ENCODE results near the gene JAKMIP2. TPM values are rescaled to one million over a fixed set of nuclear protein-coding genes. Genes with fewer than 3 reads are reported as not detected.
A peak's percentile ranks its signal among the peaks of the same experiment; 100 is the strongest.
"Not testable (repeated sequence)": the region's sequence is repeated elsewhere in the genome, so short reads cannot be mapped to it uniquely, and the experiment has no call there.

JAKMIP2 gene
- total RNA-seq, 6 experiments from 2014 or later, result 0.07 to 0.56 (median 0.31) TPM

GRCh38 chr5:147558826-147559225, 223.7 kb downstream of the JAKMIP2 start:
- Histone ChIP-seq H3K27ac (no peak overlapping the region), H3K4me1 (no peaks in the 10 kb centered on the region), H3K36me3 (no peaks in the 10 kb centered on the region), H3K9me3 (no peaks in the 10 kb centered on the region), H3K4me3 (no peak overlapping the region), H3K27me3 (no peaks in the 10 kb centered on the region)
- no peak for TF ChIP-seq POLR2A (IDR thresholded peaks at IDR 0.05)
- TF ChIP-seq CTCF (IDR thresholded peaks at IDR 0.05), result peak; percentile 30 to 43 (median 37)
- 29% methylated on average over 2 of the region's 2 CpGs for WGBS (ENCODE audit: insufficient coverage, low coverage, low lambda C conversion rate, missing lambda C conversion rate)
- ATAC-seq, result peak; percentile 61 to 83 (median 74)
- peak in 1 of 3 donors; percentile 27 for DNase-seq
- intact Hi-C loops (cut with DNase I), result no loop called here

- no peak for ATAC-seq
- 65% methylated on average over 8 of the region's 8 CpGs for WGBS (ENCODE audit: insufficient coverage, low coverage, low lambda C conversion rate, missing lambda C conversion rate)
- no peak overlapping the region for H3K4me3 ChIP-seq
- H3K36me3 ChIP-seq, result no peaks in the 10 kb centered on the region
- no peaks in the 10 kb centered on the region for H3K4me1 ChIP-seq
- intact Hi-C loops (cut with DNase I), result no loop called here
- H3K9me3 ChIP-seq, result no peaks in the 10 kb centered on the region
- TF ChIP-seq CTCF (IDR thresholded peaks at IDR 0.05), result no peak
- TF ChIP-seq POLR2A (IDR thresholded peaks at IDR 0.05), result no peak
- no peak for DNase-seq
- H3K27me3 ChIP-seq, result no peaks in the 10 kb centered on the region
- no peak overlapping the region for H3K27ac ChIP-seq
Measured at GRCh38 chr5:147557876-147558745, 224.4 kb downstream of the JAKMIP2 start.

GRCh38 chr5:147555176-147555575, 227.4 kb downstream of the JAKMIP2 start:
- Histone ChIP-seq H3K27ac (no peak overlapping the region), H3K27me3 (no peaks in the 10 kb centered on the region), H3K4me3 (no peak overlapping the region), H3K36me3 (no peaks in the 10 kb centered on the region), H3K9me3 (no peaks in the 10 kb centered on the region), H3K4me1 (no peaks in the 10 kb centered on the region)
- intact Hi-C loops (cut with DNase I), result no loop called here
- WGBS (ENCODE audit: insufficient coverage, low coverage, low lambda C conversion rate, missing lambda C conversion rate), result 62% methylated on average over 6 of the region's 7 CpGs
- TF ChIP-seq CTCF (IDR thresholded peaks at IDR 0.05), result no peak
- ATAC-seq (no peak), DNase-seq (no peak)

GRCh38 chr5:147554261-147554817, 228.2 kb downstream of the JAKMIP2 start:
- Histone ChIP-seq H3K27ac (no peak overlapping the region), H3K9me3 (no peaks in the 10 kb centered on the region), H3K4me1 (no peaks in the 10 kb centered on the region), H3K36me3 (no peaks in the 10 kb centered on the region), H3K27me3 (no peaks in the 10 kb centered on the region), H3K4me3 (no peak overlapping the region)
- intact Hi-C loops (cut with DNase I), result no loop called here
- no peak for DNase-seq
- ATAC-seq, result peak in 1 of 4 donors; percentile 44
- 52% methylated on average over 7 of the region's 7 CpGs for WGBS (ENCODE audit: insufficient coverage, low coverage, low lambda C conversion rate, missing lambda C conversion rate)
- TF ChIP-seq CTCF (IDR thresholded peaks at IDR 0.05), result no peak
- no peak for TF ChIP-seq POLR2A (IDR thresholded peaks at IDR 0.05)

- H3K36me3 ChIP-seq; H3K4me1 ChIP-seq; H3K27ac ChIP-seq; H3K4me3 ChIP-seq; H3K27me3 ChIP-seq; intact Hi-C loops (cut with DNase I); H3K9me3 ChIP-seq; ATAC-seq; DNase-seq: not testable (repeated sequence)
- 63% methylated on average over 3 of the region's 5 CpGs for WGBS (ENCODE audit: insufficient coverage, low coverage, low lambda C conversion rate, missing lambda C conversion rate)
Measured at GRCh38 chr5:147553817-147554216, 228.7 kb downstream of the JAKMIP2 start.
